Measurements from ENCODE around the gene CENATAC.

GRCh38 chr11:119051440-119052162 lies 53.7 kb downstream of the CENATAC start:
- TF ChIP-seq TOX (CRISPR knock-in tag; IDR thresholded peaks at IDR 0.05; ENCODE audit: borderline replicate concordance) = no peak
- TF ChIP-seq, protein P1, sequence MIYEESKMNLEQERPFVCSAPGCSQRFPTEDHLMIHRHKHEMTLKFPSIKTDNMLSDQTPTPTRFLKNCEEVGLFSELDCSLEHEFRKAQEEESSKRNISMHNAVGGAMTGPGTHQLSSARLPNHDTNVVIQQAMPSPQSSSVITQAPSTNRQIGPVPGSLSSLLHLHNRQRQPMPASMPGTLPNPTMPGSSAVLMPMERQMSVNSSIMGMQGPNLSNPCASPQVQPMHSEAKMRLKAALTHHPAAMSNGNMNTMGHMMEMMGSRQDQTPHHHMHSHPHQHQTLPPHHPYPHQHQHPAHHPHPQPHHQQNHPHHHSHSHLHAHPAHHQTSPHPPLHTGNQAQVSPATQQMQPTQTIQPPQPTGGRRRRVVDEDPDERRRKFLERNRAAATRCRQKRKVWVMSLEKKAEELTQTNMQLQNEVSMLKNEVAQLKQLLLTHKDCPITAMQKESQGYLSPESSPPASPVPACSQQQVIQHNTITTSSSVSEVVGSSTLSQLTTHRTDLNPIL (CRISPR knock-in tag; IDR thresholded peaks at IDR 0.05; ENCODE audit: low read depth) = no peak
- no peak for TF ChIP-seq ZNF565 (CRISPR knock-in tag; conservative IDR thresholded peaks at IDR 0.05; ENCODE audit: low read depth)
- TF ChIP-seq ZFP30 (CRISPR knock-in tag; IDR thresholded peaks at IDR 0.05) = no peak
- no peak for TF ChIP-seq SNAI2 (CRISPR knock-in tag; IDR thresholded peaks at IDR 0.05)
- TF ChIP-seq RARB (CRISPR knock-in tag; IDR thresholded peaks at IDR 0.05) = no peak
- no peak for TF ChIP-seq ZFP3 (CRISPR knock-in tag; IDR thresholded peaks at IDR 0.05)
- no peak for TF ChIP-seq ARNTL (CRISPR knock-in tag; IDR thresholded peaks at IDR 0.05; ENCODE audit: borderline replicate concordance, low read depth)
- TF ChIP-seq ZNF70 (CRISPR knock-in tag; IDR thresholded peaks at IDR 0.05) = no peak

Measured in SK-N-SH treated with all-trans-retinoic acid at 6 μM for 48 hours (cell line).